HepG2 (cell line): ENCODE data around the gene DNAJC7. TPM values are rescaled to one million over a fixed set of nuclear protein-coding genes. Genes with fewer than 3 reads are reported as not detected.

ENCODE experiments used
- DMAP1 ChIP-seq: IDR thresholded peaks from 2 replicates; pipeline ENCODE4 v1.6.1; 2016
- DRAP1 ChIP-seq: IDR thresholded peaks from 2 replicates; pipeline ENCODE4 v1.6.1; 2016; ENCODE audit warnings: missing genetic modification reagents, missing compliant biosample characterization
- KAT7 ChIP-seq: IDR thresholded peaks from 2 replicates; pipeline ENCODE4 v1.6.1; 2018; ENCODE audit warnings: borderline replicate concordance, missing compliant biosample characterization
- KDM5A ChIP-seq: fragments of 200-600 bp; sonication (generic); IDR thresholded peaks from 2 replicates; pipeline ENCODE4 v1.7.0; 2018; ENCODE audit warnings: antibody characterized with exemption, mild to moderate bottlenecking, low read length, borderline replicate concordance
- KDM5B ChIP-seq: sonication (generic); formaldehyde crosslinking; IDR thresholded peaks from 2 replicates; pipeline ENCODE4 v1.4.0; 2020; ENCODE audit warnings: missing genetic modification reagents, mild to moderate bottlenecking, borderline replicate concordance
- KLF11 ChIP-seq: IDR thresholded peaks from 2 replicates; pipeline ENCODE4 v1.6.1; 2016; ENCODE audit warnings: missing compliant biosample characterization
- SNAPC4 ChIP-seq: sonication (generic); formaldehyde crosslinking; IDR thresholded peaks from 2 replicates; pipeline ENCODE4 v1.4.0; 2020; ENCODE audit warnings: mild to moderate bottlenecking, missing genetic modification reagents
- THAP11 ChIP-seq: IDR thresholded peaks from 2 replicates; pipeline ENCODE4 v1.6.1; 2016; ENCODE audit warnings: missing biosample characterization, missing genetic modification reagents
- UBTF ChIP-seq: sonication (generic); formaldehyde crosslinking; IDR thresholded peaks from 2 replicates; pipeline ENCODE4 v1.4.0; 2020; ENCODE audit warnings: mild to moderate bottlenecking, missing genetic modification reagents
- YEATS2 ChIP-seq: sonication (generic); formaldehyde crosslinking; IDR thresholded peaks from 2 replicates; pipeline ENCODE4 v1.4.0; 2020; ENCODE audit warnings: missing genetic modification reagents, borderline replicate concordance
- ZMYM2 ChIP-seq: sonication (generic); formaldehyde crosslinking; IDR thresholded peaks from 2 replicates; pipeline ENCODE4 v1.8.0; 2022; ENCODE audit warnings: mild to moderate bottlenecking, missing genetic modification reagents
- ZNF276 ChIP-seq: sonication (generic); formaldehyde crosslinking; IDR thresholded peaks from 2 replicates; pipeline ENCODE4 v1.4.0; 2020; ENCODE audit warnings: mild to moderate bottlenecking, low read depth, missing genetic modification reagents
- ZNF552 ChIP-seq: sonication (generic); formaldehyde crosslinking; IDR thresholded peaks from 2 replicates; pipeline ENCODE4 v1.9.0; 2022; ENCODE audit warnings: missing genetic modification reagents, mild to moderate bottlenecking, borderline replicate concordance
- ZNF644 ChIP-seq: IDR thresholded peaks from 2 replicates; pipeline ENCODE4 v1.6.1; 2016; ENCODE audit warnings: low read depth
- ZXDC ChIP-seq: sonication (generic); formaldehyde crosslinking; IDR thresholded peaks from 2 replicates; pipeline ENCODE4 v1.5.0; 2020; ENCODE audit warnings: mild to moderate bottlenecking, missing genetic modification reagents
- polyA plus RNA-seq, 8 experiments: library from polyadenylated mRNA; depleted of rRNA in 3 of 8; stranded (reverse) in 7 of 8; unstranded in 1 of 8; fragments of >200 nt; fragmentation: Illumina TruSeq in 4 of 8; extraction: Trizol in 4 of 8; gene quantifications; 2 replicates each; pipeline versions ENCODE4 v1.2.1 to v1.2.3, GENCODE V29; 2011 to 2016; ENCODE audit warnings: low read depth in 4 of 8, missing spikeins in 1 of 8, mixed read lengths in 1 of 8; ENCODE audit not compliant: insufficient read depth in 1 of 8
- total RNA-seq, 5 experiments: library from RNA; depleted of rRNA; stranded (reverse); fragments of >200 nt; fragmentation: Illumina TruSeq; extraction: Trizol; gene quantifications; 2 replicates each; pipeline ENCODE4 v1.2.3, GENCODE V29; 2016; ENCODE audit warnings: low read depth in 1 of 5

DNAJC7 gene
- total and polyA plus RNA-seq, 2 of the 13 experiments (the other 11 are each of a cell fraction or from before 2014, with no cell fraction given): 47.7 to 132 TPM

GRCh38 chr17:42027961-42028790 lies 10.9 kb upstream of the DNAJC7 start (continued):
- TF ChIP-seq KDM5A (no peak), ZNF644 (CRISPR knock-in tag) (peak; percentile 37; the same call in 1 of the 2 replicates), ZNF276 (peak; percentile 50; the same call in 1 of the 2 replicates), ZMYM2 (no peak), KDM5B (CRISPR knock-in tag) (peak; percentile 79; the same call in 1 of the 2 replicates), ZNF552 (CRISPR knock-in tag) (no peak), DRAP1 (peak; percentile 54), KAT7 (CRISPR knock-in tag) (peak; percentile 78; the same call in 1 of the 2 replicates), SNAPC4 (CRISPR knock-in tag) (0 out of 2 replicates have a peak, but pooled peaks have one; percentile 58), ZXDC (CRISPR knock-in tag) (no peak), THAP11 (CRISPR knock-in tag) (peak; percentile 67), UBTF (peak; percentile 65; the same call in 1 of the 2 replicates), DMAP1 (CRISPR knock-in tag) (peak; percentile 31; the same call in 1 of the 2 replicates), YEATS2 (CRISPR knock-in tag) (peak; percentile 76; the same call in 1 of the 2 replicates), KLF11 (CRISPR knock-in tag) (peak; percentile 88)
